Loucy (cell line): ENCODE data around the gene SHANK3.

Experiments used
- H2AFZ ChIP-seq: fragments of 200-600 bp; sonication (generic); 2 replicates; pipeline ENCODE4 v1.6.0; 2016; ENCODE audit warnings: antibody characterized with exemption, mild to moderate bottlenecking, low read length, moderate library complexity
- H3F3A ChIP-seq: fragments of 200-600 bp; 2 replicates; pipeline ENCODE4 v1.6.0; 2016; ENCODE audit warnings: antibody characterized with exemption, low read depth, mild to moderate bottlenecking
- H3K27me3 ChIP-seq: fragments of 200-600 bp; sonication (generic); 2 replicates; pipeline ENCODE4 v1.6.1; 2014; ENCODE audit warnings: low read length, mild to moderate bottlenecking; ENCODE audit not compliant: insufficient read depth, poor library complexity, severe bottlenecking
- H3K36me3 ChIP-seq: fragments of 200-600 bp; sonication (generic); 2 replicates; pipeline ENCODE4 v1.6.1; 2016; ENCODE audit warnings: low read length; ENCODE audit not compliant: insufficient read depth
- H3K4me1 ChIP-seq: fragments of 200-600 bp; sonication (generic); 2 replicates; pipeline ENCODE4 v1.5.1; 2014; ENCODE audit warnings: low read length, mild to moderate bottlenecking; ENCODE audit not compliant: insufficient read depth, poor library complexity, severe bottlenecking
- H3K4me2 ChIP-seq: fragments of 200-600 bp; sonication (generic); 2 replicates; pipeline ENCODE4 v1.6.0; 2014; ENCODE audit warnings: antibody characterized with exemption, low read length, low read depth, mild to moderate bottlenecking; ENCODE audit not compliant: poor library complexity, severe bottlenecking
- H3K4me3 ChIP-seq: fragments of 200-600 bp; sonication (generic); 2 replicates; pipeline ENCODE4 v1.5.1; 2014; ENCODE audit warnings: low read length, mild to moderate bottlenecking, mixed read lengths; ENCODE audit not compliant: poor library complexity, severe bottlenecking
- H3K79me2 ChIP-seq: fragments of 200-600 bp; sonication (generic); 2 replicates; pipeline ENCODE4 v1.6.1; 2014; ENCODE audit warnings: low read length; ENCODE audit not compliant: insufficient read depth
- H3K9ac ChIP-seq: fragments of 200-600 bp; sonication (generic); 2 replicates; pipeline ENCODE4 v1.6.0; 2014; ENCODE audit warnings: mild to moderate bottlenecking, low read depth, low read length, moderate library complexity; ENCODE audit not compliant: poor library complexity, severe bottlenecking
- H3K9me2 ChIP-seq: fragments of 200-600 bp; sonication (generic); replicated peaks from 2 replicates; pipeline ENCODE4 v1.6.1; 2016; ENCODE audit warnings: low read depth, low read length, mixed read lengths
- H3K9me3 ChIP-seq: fragments of 200-600 bp; sonication (generic); 2 replicates; pipeline ENCODE4 v1.6.1; 2014; ENCODE audit warnings: mild to moderate bottlenecking, antibody characterized with exemption, low read length, low read depth; ENCODE audit not compliant: insufficient read depth
- H4K20me1 ChIP-seq: fragments of 200-600 bp; sonication (generic); 2 replicates; pipeline ENCODE4 v1.6.0; 2014; ENCODE audit warnings: antibody characterized with exemption, low read length, mild to moderate bottlenecking; ENCODE audit not compliant: insufficient read depth, poor library complexity, severe bottlenecking
- CTCF ChIP-seq: fragments of 200-600 bp; sonication (generic); conservative IDR thresholded peaks from 2 replicates; pipeline ENCODE4 v1.5.1; 2014; ENCODE audit warnings: mild to moderate bottlenecking, antibody characterized with exemption, low read length
- EZH2phosphoT487 ChIP-seq: fragments of 200-600 bp; IDR thresholded peaks from 2 replicates; pipeline ENCODE4 v1.6.1; 2018; ENCODE audit warnings: antibody characterized with exemption, mild to moderate bottlenecking, moderate library complexity, borderline replicate concordance

Gene SHANK3

GRCh38 chr22:50714150-50714549 is 41.5 kb downstream of the SHANK3 start:
- Histone ChIP-seq H3K27me3 (no peaks in the 10 kb centered on the region), H2AFZ (no peak overlapping the region), H3K4me2 (no peak overlapping the region), H3K9me3 (no peaks in the 10 kb centered on the region), H3K79me2 (no peaks in the 10 kb centered on the region), H3F3A (no peaks in the 10 kb centered on the region), H3K9ac (no peak overlapping the region), H3K4me1 (no peaks in the 10 kb centered on the region), H3K36me3 (peaks cover 15% of the 10 kb centered on the region; the same call in 1 of the 2 replicates), H4K20me1 (no peaks in the 10 kb centered on the region), H3K4me3 (no peak overlapping the region), H3K9me2 (no peaks in the 10 kb centered on the region)
- TF ChIP-seq CTCF (no peak), EZH2phosphoT487 (no peak)

DNA sequence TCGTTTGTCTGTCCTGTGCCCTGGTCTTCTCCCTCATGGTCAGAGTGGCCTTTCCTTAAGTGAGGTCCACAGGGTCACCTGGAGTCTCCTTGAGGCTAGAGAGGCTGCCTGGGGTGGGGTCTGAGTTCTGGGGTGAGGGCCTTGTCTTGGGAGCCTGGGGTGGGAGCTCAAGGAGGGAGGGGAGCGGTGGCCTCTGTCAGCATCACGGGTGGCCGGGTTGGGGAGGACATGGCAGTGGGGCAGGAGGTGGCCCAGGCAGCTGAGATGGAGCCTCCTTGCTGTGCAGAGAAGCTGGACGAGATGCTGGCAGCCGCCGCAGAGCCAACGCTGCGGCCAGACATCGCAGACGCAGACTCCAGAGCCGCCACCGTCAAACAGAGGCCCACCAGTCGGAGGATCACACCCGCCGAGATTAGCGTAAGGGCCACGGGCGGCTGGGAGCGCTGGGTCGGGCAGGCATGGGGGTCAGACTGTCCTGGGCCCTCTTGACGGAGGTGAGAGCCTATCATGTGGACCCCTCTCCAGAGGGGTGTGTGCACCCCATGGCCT is 42.1 kb downstream of the SHANK3 start:
- Histone ChIP-seq H4K20me1 (no peaks in the 10 kb centered on the region), H3K9ac (no peak overlapping the region), H3K4me1 (no peaks in the 10 kb centered on the region), H3K4me3 (no peak overlapping the region), H3K36me3 (peaks cover 10% of the 10 kb centered on the region; the same call in 1 of the 2 replicates), H3K27me3 (no peaks in the 10 kb centered on the region), H3K9me3 (no peaks in the 10 kb centered on the region), H3K9me2 (no peaks in the 10 kb centered on the region), H2AFZ (no peak overlapping the region), H3K4me2 (no peak overlapping the region), H3F3A (no peaks in the 10 kb centered on the region), H3K79me2 (no peaks in the 10 kb centered on the region)
- no peak for TF ChIP-seq EZH2phosphoT487
- no peak for TF ChIP-seq CTCF

- TF ChIP-seq CTCF (no peak), EZH2phosphoT487 (no peak)
- Histone ChIP-seq H3K79me2 (no peaks in the 10 kb centered on the region), H3F3A (no peaks in the 10 kb centered on the region), H3K9me2 (no peaks in the 10 kb centered on the region), H3K36me3 (peaks cover 5% of the 10 kb centered on the region; the same call in 1 of the 2 replicates), H3K4me1 (no peaks in the 10 kb centered on the region), H4K20me1 (no peaks in the 10 kb centered on the region), H3K27me3 (no peaks in the 10 kb centered on the region), H2AFZ (no peak overlapping the region), H3K9ac (no peak overlapping the region), H3K4me3 (no peak overlapping the region), H3K9me3 (no peaks in the 10 kb centered on the region), H3K4me2 (no peak overlapping the region)
These were observed 42.6 kb downstream of the SHANK3 start for GRCh38 chr22:50715250-50715649.
